Activated T-cell treated with anti-CD3 and anti-CD28 coated beads for 4 hours (primary cell): Measurements from ENCODE around the gene CCDC91.
"Not testable (repeated sequence)": the region's sequence is repeated elsewhere in the genome, so short reads cannot be mapped to it uniquely, and the experiment has no call there.

ENCODE experiments used
- DNase-seq: peaks from one replicate; pipeline ENCODE4 v3.0.0-alpha.2; 2020

The CCDC91 gene

DNA sequence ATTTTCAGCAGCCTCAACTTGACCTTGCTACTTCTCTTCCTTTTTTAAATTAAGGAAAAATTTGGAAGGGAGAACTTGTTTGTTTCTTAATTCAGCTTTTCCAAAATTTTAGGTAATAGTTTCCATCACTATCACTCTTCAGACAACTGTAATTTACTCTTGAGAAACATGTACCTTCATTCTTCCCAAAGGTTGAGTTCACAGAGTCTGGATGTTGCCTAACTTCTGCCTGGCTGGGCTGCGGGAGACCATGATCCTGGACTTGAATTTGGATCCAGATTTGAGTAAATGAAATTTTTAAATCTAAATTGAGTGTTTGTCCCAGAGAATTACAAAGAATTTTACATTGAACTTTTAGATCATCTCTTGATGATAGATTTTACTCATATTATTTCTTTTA is 193.1 kb downstream of the CCDC91 start:
- no peak for DNase-seq

DNA sequence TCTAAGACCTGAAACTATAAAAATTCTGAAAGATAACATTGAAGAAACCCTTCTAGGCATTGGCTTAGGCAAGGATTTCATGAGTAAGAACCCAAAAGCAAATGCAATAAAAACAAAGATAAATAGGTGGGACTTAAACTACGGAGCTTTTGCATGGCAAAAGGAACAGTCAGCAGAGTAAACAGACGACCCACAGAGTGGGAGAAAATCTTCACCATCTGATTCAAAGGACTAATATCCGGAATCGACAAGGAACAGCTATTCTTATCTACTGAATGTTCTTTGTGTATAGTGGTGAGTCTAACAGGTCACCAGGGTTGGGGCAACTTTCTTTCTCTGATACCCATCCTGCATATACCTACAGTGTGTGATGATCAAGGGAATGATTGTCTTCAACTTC is 198.6 kb downstream of the CCDC91 start:
- no peak for DNase-seq

DNA sequence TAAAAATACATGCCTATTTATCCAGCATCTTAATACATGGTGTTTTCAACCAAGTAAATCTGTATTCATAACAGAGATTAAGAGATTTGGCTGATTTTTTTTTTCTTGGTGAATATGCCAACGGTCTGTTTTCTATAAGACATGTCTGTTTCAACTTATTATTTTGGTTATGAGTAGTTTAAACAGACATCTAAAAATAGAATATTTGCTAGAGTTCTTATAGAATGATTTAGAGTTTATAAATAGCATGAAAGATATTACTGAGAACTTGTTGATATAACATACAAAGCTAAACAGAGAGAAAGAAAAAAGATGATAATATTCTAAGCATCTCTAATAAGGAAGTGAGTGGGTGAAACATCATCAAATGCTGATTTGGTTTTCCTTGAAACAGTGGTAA is 199.9 kb downstream of the CCDC91 start:
- no peak for DNase-seq

DNA sequence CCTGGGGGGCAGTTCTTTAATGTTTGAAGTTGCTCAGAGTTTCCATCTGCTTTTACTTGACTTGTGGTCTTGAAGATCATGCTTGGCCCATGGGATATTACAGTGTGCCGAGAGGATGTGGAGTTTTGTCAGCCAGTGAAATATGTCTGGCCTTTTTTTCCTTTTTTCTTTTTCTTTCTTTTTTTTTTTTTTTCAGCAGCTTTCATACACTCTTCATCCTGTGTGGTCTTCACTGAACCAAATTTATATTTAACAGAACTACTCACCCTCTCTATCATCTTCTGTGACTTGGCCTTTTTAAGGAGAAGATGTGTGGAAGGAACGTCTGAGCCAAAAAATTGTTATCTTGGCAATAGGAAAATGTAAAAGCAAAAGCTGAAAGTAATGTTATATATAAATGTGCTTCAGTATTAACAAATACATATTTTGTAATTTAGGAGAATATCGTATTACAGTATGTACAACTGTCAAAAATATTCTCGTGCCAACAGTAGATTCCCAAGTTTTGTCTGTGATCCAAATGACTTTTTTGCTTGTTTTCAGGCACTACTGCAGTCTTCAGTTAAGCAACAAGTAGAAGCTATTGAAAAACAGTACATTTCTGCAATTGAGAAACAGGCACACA is 200.6 kb downstream of the CCDC91 start:
- no peak for DNase-seq

DNA sequence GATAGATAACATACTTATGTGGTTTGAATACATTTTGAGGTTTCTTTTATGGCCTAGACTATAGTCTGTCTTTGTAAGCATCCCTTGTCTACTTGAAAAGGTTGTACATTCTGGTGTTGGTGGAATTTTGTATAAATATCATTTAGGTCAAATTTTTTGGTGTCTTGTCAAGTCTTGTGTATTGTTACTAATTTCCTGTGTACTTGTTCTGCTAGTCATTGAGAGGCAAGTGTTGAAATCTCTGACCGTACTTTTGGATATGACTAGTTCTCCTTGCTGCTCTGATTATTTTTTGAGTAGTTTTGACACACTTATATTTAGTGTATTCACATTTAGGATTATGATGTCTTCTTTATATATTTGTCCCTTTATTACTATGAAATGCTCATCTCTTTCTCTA is 219.6 kb downstream of the CCDC91 start:
- DNase-seq, result no peak

DNA sequence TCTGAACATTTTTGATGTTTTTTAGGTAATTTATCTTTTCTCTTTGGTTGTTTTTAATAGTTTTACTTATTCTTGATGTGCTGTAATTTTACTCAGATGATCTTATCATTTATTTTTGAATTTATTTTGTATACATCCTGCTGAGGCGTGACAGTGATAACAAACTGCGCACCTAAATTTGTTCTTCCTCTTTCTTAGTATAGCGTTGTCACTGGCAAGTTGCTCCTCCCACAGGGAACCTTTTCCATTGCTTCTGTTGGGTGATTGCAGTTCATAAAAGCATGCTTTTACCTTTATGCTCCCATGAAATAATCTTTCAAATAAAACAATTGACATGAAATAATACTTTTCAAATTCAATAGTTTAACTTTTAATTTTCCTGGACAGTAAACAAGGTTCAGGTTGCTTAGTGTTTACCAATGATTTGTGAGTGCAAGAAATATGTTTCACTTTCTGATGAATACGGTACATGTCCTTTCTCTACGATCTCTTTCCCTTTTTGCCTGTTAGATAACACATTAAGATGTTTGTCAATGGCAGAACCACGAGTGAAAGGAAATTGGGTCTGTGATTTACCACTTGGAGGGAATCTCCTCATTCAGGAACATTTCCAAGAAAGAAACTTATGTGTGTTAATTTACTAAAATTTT is 223.3 kb downstream of the CCDC91 start:
- DNase-seq, result no peak

DNA sequence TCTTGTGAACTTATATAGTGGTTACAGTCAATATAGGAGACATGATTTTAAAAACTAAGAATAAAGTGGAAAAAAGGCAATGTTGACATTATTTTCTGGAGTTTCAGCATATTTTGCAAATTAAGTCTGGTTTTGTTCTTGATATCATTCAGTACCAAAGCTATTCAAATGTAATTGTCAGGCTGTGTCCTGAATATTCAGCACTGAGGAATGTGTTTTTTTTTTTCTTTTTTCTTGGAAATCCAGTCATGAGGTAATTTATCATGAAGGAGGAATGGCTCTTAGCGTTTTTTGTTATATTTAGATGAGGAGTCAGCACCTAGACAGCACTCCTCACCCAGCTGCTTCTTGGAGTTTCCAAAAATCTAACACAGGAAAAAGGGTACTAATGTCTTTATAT is 225.5 kb downstream of the CCDC91 start:
- no peak for DNase-seq

DNA sequence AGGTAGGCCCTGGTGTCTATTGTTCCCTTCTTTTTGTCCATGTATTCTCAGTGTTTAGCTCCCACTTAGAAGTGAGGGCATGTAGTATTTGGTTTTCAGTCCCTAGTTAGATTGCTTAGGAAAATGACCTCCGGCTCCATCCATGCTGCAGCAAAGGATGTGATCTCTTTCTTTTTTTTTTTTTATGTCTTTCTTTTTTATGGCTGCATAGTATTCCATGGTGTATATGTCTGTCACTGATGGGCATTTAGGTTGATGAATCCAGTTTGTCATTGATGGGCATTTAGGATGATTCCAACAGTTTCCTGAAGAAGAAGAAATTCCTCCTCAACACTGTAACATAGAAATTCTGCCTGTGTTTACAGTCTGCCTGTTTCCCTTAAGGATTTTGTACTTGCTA is 231.1 kb downstream of the CCDC91 start:
- no peak for DNase-seq

DNA sequence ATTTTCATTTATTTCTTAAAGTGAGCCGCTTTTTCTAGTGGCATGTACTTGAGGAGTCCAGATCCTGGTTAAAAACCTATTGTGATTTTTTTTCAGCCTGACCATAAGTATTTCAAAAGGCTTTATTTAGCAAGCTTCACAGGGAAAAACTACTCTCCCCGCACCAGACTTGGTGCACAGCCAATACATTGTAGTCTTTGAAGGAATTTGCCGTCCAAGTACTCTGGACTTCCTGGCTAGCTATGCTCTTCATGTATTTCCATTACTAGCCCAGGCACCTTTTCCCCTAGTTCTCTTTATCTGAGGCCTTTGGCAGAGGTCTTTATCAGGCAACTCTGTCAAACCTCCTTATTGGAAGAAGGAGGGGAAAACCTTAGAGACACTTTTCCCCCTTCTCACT is 234.7 kb downstream of the CCDC91 start:
- DNase-seq, result no peak

DNA sequence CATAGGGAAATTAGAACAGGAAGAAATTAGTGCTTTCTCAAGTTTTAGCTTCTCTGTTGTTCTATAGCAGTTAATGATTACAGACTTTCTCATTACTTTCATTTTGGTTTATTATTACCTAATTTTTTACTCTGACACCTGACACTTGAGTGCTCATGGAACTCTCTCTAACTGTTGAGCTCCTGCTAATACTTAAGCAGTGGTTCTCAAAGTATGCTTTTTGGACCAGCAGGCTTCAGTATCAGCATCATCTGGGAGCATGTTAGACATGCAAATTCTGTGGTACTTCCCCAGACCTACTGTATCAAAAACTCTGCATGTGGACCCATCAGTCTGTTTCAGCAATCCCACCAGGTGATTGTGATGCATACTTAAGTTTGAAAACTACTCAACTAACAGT is 235.3 kb downstream of the CCDC91 start:
- no peak for DNase-seq

DNA sequence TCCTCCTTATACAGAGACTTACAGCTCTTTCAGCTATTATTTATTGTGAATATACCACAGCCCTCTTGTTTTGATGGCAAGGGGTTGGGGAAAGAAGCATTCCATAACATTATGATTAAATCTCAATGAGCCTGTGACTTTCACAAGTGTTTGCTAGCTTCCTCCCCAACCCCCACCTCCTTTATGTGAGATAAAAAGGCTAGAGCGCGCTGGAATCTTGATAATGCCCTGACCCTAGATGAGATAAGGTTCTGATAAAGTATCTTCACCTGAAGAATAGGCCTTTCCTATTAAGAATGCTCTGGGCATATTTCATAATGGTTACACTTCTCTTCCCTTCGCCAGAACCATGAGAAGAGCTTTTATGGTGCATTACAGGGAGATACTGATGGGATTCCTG is 236.8 kb downstream of the CCDC91 start:
- no peak for DNase-seq

DNA sequence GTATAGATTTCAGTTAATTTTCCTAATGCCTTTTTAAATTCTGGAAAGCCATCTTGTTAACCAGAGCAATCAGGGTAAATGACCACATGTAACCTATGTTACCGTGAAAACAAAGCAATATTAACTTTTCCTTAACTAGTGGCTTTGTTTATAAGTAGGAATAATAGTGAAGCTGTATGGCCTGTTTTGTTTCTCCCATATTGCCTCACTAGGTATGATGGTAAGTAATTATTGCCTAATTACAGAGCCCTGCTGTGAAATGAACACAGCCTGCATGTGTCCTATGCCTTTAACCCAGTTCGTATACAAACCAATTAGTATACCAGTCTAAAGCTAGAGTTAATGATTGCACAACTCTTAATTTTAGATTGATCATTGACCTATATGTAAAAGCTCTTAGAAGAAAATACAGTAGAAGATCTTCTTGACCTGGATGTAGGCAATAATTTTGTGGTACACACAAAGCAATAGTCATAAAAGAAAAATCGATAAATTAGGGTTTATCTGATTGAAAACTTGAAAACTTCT is 249.9 kb downstream of the CCDC91 start:
- DNase-seq, result no peak

DNA sequence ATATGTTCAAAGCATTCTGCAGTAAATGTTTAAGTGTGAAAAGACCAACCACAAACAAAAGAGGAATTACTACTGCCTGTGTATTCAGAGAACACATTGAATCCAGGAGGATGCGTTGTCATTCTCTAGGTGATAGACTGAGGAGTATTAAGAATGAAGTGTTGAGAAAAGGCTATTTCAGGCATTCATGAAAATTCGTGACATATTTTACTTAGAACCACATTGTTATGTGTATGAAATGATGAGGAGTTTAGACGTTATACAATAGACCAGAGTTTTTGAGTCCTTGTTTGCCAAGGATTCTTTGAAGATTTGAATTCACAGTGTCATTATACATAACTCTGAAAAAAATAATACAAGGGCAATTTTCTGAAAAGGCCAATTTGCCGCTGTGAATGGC is 251.8 kb downstream of the CCDC91 start:
- DNase-seq, result no peak

DNA sequence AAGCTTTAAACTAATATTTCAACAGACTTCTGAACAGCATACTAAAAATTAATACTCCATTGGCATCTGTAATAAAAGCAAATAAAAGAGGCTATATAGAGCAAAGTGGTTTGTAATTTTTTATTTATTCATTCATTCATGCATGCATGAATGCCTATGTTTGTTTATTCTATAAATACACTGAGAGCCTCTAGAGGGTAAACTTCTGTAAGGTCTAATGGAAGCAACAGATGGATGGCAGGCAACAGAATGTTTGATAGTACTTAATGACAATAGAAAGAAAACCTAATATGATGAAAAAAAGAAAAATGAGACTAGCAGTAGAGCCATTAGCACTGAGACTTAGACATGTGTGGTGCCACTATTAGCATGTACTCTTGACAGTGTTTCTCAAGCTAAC is 253.1 kb downstream of the CCDC91 start:
- DNase-seq, result no peak

DNA sequence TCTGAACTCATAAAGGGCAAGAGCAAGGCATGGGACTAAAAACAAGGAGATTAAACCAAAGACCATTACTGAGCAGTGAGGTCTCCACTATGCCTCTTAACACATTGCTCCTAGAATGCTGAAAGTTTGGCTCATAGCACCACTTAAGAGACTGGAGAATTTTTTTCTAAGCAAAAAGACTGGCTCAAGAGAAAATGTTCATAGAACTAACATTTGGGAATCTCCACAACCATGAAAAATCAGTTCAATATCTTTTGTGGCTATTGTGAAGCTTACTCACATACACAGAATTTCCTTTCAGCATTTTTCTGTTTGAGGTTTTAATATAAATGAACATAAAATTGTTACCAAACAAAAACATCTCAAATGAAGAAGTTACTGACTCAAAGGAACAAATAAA is 255.8 kb downstream of the CCDC91 start:
- no peak for DNase-seq

DNA sequence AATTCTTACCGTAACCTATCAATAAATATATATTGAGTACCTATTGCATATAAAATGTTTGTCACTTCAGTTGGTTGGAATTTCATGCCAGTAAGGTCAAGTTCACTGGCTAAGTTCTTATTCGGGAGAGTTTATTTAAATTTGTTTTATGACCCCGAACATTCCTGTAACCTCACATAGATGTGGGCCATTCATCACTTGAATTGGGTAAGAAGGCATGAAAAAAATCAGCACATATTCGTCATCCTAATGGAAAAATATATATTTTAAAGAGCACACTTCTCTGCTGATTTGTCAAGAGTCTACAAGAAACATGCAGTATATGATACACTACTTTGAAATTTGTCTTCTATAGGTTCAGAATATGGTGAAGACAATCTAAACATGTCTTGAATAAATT is 263.4 kb downstream of the CCDC91 start:
- DNase-seq, result no peak

DNA sequence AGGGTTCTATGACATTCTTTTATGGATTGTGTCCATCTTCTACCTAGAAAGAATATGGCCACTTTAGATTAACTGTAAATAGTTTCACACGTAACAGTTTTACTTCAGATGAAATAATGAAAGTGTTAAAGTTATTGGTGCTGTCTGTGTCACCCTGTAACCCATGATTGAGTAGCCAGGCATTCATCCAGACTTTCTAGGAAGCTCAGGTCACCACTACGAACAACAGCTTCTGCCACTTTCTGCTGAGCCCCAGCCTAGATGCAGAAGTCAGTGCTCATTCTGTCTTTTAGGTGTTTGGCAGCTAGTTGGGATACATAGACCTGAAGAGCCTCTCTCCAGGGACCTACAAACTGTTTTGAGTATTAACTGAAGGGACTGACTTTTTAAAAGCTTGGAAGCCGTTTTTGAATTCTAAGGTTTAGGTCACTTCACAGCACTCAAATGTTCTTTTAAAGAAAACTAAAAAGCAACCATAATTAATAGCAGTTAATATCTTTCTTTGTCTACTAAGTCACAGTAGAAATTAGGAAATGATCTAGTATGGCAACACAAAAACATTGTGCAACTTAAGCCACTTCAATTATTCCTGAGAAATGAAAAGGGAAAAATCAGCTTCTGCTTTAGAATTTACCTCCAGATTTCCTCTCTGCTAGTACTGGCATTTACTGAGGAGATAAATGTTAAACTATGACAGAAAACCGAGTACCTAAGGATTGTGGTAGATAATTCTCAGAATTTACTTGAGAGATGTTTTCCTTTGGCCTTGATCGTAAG is 266.9 kb downstream of the CCDC91 start:
- DNase-seq, result no peak

DNA sequence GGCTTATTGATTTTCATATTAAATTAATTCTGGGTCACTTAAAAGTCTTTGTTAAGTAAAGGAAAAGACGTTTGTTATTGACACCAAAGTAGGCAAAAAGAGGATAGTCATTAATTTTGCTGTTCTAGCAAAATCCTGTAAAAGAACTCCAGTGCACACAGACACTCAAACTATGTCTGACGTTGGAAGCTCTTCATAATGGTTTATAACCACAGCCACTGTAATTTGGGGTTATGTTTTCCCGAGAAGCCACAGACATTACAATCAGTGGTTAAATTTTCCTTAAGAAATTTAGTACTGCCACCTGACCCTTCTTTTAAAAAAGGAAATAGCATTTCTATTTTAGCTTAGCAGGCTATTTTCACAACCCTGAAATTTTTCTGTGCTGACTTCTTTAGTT is 267.5 kb downstream of the CCDC91 start:
- DNase-seq, result no peak

DNA sequence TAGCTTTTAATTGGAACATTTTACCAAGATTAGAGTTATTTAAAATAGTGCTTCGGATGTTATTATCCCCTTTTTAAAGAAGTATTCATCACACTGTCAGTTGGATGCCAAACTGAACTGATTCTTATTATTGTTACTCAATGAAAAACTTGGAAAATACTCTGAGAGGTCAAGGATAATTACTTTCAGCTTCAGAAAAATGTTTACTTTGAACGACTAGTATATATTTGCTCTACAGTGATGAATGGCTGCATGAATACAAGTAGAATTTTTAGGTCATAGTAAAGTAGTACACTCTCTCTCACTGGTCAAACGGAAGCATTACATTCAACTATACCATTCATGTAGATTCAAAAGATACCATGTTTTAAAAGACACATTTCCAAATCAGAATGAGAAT is 269.2 kb downstream of the CCDC91 start:
- no peak for DNase-seq

DNA sequence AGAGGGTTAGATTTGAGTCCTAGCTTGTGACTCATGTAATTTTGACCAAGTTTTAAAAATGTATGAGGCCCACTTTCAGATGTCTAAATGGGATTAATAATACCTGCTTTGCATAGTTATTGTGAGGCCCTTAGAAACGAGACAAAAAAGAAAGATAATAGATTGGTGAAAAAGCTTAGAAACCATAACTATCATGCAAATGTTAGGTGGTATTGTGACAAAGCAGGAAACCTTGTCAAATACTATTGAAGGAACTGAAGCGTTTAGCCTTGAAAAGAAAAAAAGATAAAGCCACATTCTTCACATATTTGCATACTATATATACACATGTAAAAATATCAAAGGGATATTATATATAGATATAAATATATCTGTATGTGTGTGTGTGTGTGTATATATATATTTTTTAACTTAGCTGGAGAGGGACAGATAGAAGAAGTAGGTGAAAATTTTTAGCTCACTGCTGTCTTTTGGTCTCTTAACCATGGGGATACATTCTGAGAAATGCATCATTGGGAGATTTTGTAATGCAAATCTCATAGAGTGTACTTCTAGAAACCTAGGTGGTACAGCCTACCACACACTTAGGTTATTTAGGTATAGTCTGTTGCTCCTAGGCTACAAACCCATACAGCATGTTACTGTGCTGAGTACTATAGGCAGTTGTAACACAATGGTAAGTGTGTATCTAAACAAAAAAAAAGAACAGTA is 270.3 kb downstream of the CCDC91 start:
- no peak for DNase-seq

DNA sequence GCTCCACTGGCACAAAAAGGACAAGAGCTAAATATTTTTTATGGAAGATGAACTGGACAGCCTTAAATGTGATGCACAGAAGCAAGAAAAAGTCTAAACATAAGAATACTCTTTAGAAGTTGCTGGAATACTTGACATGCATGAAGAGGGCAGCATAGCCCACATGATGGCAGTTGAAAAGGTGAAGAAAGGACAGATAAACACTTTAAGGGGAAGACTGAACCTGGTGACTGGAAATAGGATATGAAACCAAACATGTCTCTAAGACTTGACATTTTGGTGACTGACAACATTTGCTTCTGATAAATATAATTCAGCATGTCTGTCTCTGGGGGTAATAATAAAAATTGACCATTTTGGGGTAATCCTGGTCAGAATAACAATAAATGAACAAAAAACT is 273.1 kb downstream of the CCDC91 start:
- DNase-seq, result no peak

DNA sequence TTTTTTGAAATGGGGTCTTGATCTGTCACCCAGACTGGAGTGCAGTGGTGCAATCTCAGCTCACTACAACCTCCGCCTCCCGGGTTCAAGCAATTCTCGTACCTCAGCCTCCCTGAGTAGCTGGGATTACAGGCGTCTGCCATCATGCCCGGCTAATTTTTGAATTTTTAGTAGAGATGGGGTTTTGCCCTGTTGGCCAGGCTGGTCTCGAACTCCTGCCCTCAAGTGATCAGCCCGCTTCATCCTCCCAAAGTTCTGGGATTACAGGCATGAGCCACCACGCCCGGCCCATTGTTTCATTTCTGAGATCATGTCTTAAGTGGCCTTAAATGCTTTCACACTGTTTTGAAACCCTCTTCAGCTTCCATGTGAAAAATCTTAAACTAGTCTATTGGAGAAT is 281.5 kb downstream of the CCDC91 start:
- not testable (repeated sequence) for DNase-seq

DNA sequence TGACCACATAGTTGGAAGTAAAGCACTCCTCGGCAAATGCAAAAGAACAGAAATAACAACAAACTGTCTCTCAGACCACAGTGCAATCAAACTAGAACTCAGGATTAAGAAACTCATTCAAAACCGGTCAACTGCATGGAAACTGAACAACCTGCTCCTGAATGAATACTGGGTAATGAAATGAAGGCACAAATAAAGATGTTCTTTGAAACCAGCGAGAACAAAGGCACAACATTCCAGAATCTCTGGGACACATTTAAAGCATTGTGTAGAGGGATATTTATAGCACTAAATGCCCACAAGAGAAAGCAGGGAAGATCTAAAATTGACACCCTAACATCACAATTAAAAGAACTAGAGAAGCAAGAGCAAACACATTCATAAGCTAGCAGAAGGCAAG is 285.9 kb downstream of the CCDC91 start:
- DNase-seq, result not testable (repeated sequence)

DNA sequence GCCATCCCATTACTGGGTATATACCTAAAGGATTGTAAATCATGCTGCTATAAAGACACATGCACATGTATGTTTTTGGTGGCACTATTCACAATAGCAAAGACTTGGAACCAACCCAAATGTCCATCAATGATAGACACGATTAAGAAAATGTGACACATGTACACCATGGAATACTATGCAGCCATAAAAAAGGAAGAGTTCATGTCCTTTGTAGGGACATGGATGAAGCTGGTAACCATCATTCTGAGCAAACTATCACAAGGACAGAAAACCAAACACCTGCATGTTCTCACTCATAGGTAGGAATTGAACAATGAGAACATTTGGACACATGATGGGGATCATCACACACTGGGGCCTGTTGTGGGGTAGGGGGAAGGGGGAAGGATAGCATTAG is 288.8 kb downstream of the CCDC91 start:
- DNase-seq, result not testable (repeated sequence)
